ENCODE measurements around the gene MAGI2. TPM values are rescaled to one million over a fixed set of nuclear protein-coding genes. Genes with fewer than 3 reads are reported as not detected.

Gene MAGI2
- total RNA-seq, 1 donor from 2014 or later = 0.05 TPM

DNA sequence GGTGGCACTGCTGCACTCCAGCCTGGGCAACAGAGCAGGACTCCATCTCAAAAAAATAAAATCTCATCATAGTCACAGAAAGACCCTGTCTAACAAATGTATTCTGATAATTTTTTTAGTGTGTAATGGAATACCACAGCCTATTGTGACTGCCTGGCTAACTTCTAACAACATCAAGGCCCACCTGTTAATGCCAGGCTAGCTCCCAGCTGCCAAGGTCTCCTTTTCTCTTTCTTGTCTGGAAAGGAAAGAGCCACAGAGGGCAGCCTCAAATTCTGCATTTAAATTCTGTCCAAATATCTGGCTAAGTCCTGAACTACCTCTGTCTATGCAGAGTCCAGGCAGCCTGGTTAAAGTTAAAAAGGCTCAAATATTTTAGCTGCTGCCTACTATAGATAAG lies 700.9 kb downstream of the MAGI2 start:
- intact Hi-C loops (cut with micrococcal nuclease) = no loop called here

DNA sequence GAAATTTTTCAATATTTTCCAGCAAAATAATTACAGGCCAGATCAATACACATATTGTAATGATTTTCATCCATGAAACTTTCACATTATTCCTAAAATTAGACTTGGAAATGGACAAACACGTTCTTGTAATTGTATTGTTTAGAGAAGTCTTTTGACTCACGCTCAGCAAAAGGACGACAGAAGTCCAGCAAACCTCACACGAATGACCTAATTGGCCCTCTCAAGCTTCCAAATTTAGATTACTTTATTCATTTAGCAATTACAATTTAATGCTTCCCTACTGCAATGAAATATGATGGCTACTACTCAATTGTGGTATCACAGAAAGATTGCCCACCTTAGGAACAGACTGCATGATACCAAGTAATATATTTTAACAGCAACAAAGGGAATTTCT lies 702.2 kb downstream of the MAGI2 start:
- intact Hi-C loops (cut with micrococcal nuclease) = no loop called here

DNA sequence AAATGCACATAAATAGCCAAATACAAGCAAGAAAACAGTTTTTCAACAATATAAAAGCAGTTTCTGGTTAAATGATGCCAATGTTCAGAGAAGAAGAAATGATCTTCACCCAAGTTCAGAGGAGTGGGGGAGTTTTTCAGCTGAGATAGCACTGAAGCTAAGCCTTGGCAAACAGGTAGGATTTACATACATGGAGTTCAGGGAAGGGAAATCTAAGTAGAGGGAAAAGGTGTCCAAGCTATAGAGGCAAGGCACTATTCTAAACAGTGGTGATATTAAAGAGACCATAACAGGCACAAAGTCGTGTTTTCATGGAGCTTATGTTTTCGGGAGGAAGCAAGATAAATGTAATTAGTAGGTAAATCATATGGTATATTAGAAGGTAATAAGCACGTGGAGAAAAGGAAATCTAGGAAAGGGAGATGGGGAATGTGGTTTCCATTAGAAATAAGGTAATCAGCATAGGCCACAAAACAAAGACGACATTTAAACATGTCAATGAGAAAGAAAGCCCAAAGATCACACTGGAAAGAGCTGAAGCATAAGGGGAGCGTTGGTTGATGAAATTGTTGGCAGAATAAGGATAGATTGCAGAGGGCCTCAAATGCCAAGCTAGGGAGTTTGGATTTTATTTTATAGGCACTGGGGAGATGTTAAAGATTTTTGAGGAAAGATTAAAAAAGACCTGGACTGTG lies 704.3 kb downstream of the MAGI2 start:
- intact Hi-C loops (cut with micrococcal nuclease) = no loop called here

DNA sequence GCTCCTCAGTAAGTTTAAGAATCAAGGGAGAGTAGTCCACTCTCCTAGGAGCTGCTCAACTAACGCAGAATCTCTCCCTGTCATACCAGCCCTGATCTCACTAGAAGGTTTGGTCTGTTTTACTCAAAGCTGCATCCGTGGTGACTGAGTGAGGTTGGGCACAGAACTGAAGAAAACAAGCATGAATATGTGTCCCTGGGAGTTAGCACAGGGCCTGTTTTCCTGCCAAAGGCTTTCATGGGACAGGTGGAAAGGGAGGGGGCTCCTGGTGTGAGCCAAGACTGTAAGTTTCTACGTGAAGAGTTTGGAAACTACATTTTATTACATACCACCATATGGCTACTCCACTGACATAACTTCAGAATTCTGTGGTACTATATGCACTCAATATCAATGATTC lies 705.9 kb downstream of the MAGI2 start:
- intact Hi-C loops (cut with micrococcal nuclease) = no loop called here

DNA sequence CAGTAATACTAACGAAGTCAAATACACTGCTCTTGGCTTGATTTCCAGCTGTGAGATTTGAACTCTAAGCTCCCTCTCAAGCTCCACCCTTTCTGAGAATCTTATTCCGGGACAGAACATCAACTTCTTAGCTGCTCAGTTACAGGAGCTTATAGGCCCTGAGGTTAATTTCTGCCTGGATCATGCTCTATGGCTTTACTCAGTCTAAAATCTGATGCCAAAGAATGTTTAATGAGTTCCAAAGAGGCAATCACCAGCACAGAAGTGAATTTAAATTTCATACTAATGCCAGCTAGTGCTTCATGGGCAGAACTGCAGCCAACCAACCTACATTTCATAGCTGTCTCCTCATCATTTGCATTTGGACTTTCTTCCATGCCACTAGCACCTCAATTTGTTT lies 707.2 kb downstream of the MAGI2 start:
- intact Hi-C loops (cut with micrococcal nuclease) = no loop called here

DNA sequence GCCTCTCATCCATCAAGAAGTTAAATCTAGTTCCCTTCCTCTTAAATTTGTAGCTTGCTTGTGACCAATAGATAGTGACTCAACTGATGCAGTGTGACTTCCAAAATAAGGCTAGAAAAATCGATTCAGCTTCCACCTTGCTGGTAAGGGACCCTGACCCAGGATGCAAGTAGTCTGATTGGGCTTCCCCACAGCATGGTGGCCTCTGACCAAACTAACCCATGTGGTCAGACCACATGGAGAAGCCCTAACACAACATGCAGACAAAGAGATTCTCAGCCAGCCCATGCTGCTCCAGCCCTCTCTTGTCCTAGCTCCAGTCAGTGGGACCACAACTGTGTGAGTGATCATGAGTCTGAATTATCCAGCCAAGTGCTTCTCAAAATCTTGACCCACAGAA lies 710.8 kb downstream of the MAGI2 start:
- intact Hi-C loops (cut with micrococcal nuclease) = no loop called here

DNA sequence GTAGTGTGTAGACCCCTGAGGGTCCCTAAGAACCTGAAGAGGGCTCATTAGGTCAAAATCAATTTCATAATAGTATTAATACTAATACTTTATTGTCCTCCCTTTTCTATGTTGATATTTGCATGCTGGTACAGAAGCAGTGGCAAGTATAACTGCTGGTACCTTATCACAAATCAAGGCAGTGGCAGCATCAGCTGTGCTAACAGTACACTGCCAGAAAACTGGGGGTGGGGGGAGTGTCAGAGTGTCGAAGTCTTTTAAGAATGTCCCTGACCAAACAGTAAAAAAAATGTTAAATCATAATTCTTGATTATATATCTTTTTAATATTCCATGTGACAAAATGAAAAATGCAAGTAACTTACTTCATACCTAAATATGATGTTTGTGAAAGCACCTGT lies 716.9 kb downstream of the MAGI2 start:
- intact Hi-C loops (cut with micrococcal nuclease) = no loop called here

DNA sequence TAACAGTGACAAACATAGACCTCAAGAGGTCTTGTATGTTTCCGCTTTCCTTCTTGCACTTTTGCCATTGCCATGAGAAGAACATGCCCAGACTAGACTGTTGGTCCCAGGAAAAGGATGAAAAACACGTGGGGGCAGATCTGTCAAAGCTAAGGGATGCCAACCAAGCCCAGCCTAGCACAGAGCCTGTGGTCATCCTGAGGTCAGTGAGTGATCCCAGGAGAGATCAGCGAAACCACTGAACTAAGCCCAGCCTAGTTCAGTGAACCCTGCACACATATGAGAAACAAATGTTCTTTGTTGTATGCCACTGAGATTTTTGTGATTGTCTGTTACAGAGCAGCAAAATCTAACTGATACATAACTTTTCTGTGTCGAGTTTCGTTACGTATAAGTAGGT lies 718.8 kb downstream of the MAGI2 start:
- intact Hi-C loops (cut with micrococcal nuclease) = no loop called here

DNA sequence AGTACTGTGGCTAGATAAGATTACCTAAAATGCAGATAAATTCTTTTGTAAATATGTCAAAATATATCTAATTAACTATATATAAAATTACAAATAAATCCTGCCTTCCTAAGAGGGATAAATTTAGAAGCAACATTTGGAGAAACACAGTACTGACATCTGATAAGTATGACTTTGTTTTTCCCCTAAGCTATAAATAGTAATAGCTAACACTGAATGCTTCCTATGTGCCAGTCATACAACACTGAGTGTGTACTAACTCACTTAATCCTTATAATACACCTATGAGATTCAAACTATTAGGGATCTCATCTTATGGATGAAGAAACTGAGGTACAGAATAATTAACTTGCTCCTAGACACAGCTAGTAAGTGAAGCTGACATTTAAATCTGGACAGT lies 733.4 kb downstream of the MAGI2 start:
- intact Hi-C loops (cut with micrococcal nuclease) = no loop called here

DNA sequence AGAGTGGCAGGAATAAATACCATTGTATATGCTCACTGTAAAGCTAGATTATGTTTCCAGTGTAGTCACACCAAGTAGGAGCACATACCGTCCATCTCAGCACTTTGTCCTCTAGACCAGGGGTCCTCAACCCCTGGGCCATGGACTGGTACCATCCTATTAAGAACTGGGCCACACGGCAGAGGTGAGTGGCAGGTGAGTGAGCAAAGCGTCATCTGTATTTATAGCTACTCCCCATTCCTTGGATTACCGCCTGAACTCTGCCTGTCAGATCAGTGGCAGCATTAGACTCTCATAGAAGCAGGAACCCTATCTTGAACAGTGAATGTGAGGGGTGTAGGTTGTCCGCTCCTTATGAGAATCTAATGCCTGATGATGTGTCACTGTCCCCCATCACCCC lies 735.3 kb downstream of the MAGI2 start:
- intact Hi-C loops (cut with micrococcal nuclease) = no loop called here

DNA sequence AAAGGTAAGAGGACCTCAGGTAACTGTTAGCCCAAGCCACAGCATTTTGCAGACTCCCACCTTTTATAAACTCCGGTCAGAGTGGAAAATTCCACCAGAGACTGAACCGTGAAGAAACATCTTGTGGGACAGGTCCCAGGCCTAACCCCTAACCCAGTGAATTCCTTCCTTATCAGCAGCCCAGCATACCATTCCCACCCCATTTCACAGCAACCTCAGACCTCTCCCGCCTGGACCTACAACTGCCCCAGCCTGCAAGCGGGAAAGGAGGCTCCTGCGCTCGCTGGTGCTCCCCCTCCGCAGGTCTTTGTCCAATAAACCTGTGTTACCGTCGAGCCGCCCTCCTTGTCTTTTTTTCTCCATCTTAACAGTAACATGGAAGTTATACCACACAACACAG lies 736.6 kb downstream of the MAGI2 start:
- intact Hi-C loops (cut with micrococcal nuclease) = no loop called here

DNA sequence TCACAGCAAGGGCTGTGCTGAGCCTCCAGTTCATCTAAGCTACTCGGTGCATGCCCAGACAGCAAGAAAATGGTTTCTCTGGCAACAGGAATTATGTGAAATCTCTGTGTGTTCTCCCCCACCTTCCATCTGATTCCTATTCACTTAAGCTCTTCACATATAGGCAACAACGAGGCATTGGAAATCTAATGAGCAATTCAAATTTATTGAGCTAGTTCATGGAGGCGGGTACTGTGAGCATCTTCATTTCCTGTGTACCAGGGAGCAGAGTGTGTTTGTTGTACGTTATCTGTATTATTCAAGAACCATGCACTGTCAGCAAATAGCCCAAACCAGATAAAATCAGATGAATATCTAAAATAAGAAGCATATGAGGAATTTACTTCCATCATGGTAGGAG lies 739.1 kb downstream of the MAGI2 start:
- intact Hi-C loops (cut with micrococcal nuclease) = no loop called here

DNA sequence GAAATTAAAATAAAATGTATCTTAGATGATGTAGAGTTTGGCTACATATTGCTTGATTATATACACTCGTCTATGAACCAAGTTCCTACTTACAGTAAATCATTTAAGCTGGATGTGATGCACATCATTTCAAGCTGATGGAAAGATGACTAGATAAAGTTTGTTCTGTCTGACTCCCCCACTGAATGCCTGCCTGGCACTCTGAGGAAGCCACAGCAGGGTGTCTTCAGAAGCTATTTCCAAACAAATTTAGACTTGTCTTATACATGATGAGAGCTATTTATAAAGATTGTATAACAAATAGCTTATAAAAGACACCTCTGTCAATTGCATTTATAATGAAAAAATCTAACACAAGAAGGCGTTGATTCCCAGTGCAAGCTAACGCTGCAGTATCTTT lies 741.4 kb downstream of the MAGI2 start:
- intact Hi-C loops (cut with micrococcal nuclease) = no loop called here

DNA sequence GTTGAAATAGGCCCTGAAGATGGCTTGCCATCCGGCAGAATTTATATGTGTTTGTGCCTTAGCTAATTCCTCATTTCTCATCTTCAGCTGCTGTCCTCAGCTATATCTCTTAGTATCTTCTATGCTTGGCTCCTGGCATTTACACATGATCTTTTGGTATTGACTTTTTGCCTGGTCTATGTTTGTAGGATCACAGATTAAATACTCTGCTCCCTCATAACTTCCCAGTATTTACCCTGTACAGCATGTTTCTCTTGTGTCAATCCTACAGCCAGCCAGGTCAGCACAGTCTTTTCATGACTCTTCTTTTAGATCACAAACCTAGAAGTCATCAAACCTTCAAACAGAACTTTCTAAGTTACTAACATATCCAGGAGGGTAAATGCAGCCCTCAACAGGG lies 743.8 kb downstream of the MAGI2 start:
- intact Hi-C loops (cut with micrococcal nuclease) = no loop called here

DNA sequence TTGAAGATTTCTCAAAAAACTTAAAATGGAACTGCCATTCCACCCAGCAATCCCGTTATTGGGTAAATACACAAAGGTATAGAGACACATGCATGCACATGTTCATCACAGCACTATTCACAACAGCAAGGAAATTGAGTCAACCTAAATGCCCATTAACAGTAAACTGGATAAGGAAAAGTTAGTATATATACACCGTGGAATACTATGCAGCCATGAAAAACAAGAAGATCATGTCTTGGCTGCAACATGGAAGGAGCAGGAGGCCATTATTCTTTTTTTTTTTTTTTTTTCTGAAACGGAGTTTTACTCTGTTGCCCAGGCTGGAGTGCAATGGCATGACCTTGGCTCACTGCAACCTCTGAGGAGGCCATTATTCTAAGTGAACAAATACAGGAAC lies 749.0 kb downstream of the MAGI2 start:
- intact Hi-C loops (cut with micrococcal nuclease) = no loop called here

DNA sequence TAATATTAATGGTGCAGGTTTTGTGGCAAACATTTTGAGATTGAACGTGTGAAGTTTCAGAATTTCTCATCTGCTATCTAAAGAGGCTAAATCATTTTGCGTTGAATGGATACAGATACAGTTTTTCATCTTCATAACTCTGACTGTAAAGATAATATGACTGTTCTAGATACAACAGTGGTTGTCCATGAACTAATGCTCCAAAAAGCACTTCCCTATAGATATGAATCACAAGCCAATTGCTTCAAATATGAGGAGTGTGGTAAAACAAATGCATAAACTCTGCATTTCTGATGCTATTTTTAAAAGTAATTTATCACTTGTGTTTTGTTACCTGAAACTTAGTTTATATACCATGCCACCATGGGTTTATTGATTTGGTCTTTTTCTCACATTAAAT lies 750.1 kb downstream of the MAGI2 start:
- intact Hi-C loops (cut with micrococcal nuclease) = no loop called here

DNA sequence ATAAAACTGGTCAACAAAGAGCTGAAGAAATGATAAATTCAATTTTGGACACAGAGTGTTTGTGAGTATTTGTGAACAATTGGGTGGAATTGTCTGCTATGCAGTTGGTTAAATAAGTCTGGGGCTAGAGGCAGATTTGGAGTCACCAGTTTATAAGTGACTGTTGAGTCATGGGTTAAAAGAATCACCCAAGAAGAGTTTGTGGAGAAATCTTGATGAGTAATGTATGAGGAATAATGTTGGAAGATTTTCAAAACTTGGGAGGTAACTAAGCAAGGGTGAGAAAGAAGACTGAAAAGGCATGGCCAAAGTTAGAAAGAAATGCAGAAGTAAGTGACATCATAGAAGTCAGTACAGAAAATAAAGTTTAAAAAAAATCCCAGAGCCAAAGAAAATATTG lies 750.7 kb downstream of the MAGI2 start:
- intact Hi-C loops (cut with micrococcal nuclease) = no loop called here

DNA sequence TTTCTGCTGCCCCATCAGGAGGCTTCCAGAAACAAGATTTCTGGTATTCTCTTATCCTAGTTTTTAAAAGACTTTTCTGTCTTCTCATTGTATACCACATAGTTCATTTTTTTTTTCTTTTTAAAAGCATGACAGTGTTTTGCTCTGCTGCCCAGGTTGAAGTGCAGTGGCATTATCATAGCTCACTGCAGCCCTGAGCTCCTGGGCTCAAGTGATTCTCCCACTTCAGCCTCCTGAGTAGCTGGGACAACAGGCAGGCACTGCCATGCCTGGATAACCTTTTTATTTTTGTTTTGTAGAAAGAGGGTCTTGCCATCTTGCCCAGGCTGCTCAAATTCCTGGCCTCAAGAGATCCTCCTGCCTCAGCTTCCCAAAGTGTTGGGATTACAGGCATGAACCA lies 757.6 kb downstream of the MAGI2 start:
- intact Hi-C loops (cut with micrococcal nuclease) = no loop called here

DNA sequence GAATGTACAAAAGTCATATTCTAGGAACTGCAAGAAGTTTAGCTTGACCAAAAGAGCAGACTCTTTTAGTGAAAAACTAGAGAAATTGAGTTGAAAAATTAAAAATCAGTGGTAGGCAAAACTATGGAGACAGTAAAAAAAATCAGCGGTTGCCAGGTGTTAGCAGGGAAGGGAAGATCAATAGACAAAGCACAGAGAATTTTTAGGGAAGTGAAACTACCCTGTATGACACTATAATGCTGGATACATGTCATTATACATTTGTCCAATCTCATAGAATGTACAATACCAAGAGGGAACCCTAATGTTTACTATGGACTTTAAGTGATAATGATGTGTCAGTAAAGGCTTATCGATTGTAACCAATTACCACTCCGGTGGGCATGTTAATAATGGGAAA lies 761.9 kb downstream of the MAGI2 start:
- intact Hi-C loops (cut with micrococcal nuclease) = no loop called here

DNA sequence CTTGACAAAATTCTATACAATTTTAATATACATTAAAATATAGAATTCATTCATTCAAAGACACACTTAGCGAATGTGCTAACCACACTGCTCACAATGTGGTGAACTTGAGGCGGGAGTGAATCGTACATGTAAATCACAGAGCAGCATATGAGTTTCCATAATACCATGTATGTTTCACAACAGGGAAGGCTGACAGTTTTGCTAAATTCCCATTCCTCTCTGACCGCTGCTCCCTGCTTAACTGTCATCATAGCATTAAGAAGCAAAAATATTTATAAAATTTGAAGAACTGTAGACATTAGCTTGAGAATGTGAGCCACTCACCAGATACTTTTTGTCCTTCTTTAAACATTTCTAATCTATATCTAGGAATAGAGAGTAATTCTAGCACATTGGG lies 763.3 kb downstream of the MAGI2 start:
- intact Hi-C loops (cut with micrococcal nuclease) = no loop called here

DNA sequence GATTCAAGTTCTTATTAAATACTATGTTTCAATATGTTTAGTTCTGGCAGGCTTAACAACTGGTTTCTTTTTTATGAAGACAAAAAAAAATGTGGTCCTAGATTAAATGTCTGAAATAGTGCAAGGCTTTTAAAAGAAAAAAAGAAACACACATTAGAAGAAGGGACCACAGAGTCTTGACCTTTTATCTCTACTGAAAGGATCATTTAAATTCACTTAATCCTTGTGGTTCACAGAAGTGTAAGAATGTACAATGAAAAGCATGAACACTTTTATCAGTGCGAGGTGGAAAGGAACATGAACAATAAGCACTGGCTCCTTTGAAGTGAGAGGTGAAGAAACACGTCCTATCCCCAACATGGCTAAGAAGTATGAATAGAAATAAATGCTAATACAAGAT lies 765.1 kb downstream of the MAGI2 start:
- intact Hi-C loops (cut with micrococcal nuclease) = no loop called here

DNA sequence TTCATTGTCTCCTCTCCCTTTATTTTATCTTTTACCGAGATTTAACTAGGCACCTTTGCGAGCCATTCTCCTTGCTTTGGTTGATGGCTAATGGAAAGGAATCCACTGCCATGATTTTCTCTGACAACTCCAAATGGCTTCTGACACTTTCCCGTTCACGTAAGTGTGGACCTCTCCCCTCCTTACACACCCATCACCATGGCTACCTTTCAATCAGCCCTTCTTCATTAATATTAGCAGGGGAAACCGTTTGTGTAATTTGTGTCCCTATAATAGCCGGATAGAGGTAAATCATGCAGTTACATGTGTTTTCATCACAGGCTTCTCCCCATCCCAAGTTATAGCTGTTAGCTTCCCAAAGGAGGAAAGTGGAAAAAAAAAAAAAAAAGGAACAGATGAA lies 767.3 kb downstream of the MAGI2 start:
- intact Hi-C loops (cut with micrococcal nuclease) = no loop called here

DNA sequence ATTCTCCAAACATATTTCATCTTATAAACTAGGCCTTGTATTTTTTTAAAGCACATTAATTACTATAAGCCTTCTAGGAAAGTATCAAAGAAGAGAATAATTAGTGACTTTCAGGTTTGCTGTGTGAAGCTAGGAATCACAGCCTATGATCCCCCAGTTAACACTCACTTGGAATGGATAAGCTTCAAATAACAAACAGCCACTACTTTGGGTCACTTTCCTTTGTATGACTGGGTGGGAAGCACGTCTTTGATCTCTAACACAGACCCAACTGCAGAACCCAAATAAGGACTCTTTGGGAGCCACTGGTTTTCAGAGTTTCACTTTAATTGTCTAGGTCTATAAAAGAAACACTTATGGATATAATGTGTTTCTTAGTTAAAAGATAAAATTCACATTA lies 769.3 kb downstream of the MAGI2 start:
- intact Hi-C loops (cut with micrococcal nuclease) = no loop called here

DNA sequence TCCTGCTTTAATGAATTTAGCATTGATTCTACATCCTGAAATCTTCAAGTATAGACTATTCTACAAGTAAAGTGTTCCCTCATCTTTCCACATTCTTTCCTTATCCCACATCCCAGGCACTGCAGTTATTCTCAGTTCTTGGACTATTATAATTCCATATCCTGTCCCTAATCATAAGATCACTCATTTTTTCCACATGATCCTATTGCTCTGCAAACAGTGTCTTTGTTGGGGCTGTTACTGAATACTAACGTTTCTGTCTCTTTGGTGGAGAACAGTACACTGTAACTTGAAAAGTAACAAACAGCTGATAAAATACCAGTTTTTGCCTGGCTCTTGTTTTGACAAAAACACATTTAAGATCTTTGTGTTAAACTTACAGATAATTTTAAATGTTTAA lies 769.9 kb downstream of the MAGI2 start:
- intact Hi-C loops (cut with micrococcal nuclease) = no loop called here
